Neural crest cell (in vitro differentiated cells): ENCODE results near the gene SLC17A2. TPM values are rescaled to one million over a fixed set of nuclear protein-coding genes. Genes with fewer than 3 reads are reported as not detected.
"Not testable (repeated sequence)": the region's sequence is repeated elsewhere in the genome, so short reads cannot be mapped to it uniquely, and the experiment has no call there.

Experiments
- DNase-seq: peaks from one replicate; pipeline ENCODE4 v3.0.0; 2021; ENCODE audit warnings: low read depth, mixed read lengths, low spot score
- H3K27ac Mint-ChIP-seq: one replicate; pipeline ENCODE4 v1.8.0; 2021; ENCODE audit warnings: mild to moderate bottlenecking, mixed read lengths; ENCODE audit not compliant: unreplicated experiment
- H3K27me3 Mint-ChIP-seq: 2 replicates; pipeline ENCODE4 v1.8.0; 2021; ENCODE audit warnings: low read depth, mild to moderate bottlenecking, mixed read lengths
- H3K36me3 Mint-ChIP-seq: 2 replicates; pipeline ENCODE4 v1.8.0; 2021; ENCODE audit warnings: low read depth, mild to moderate bottlenecking, mixed read lengths
- H3K4me1 Mint-ChIP-seq: 2 replicates; pipeline ENCODE4 v1.8.0; 2021; ENCODE audit warnings: mixed read lengths
- H3K4me3 Mint-ChIP-seq: one replicate; pipeline ENCODE4 v1.8.0; 2021; ENCODE audit warnings: mild to moderate bottlenecking, mixed read lengths
- H3K9me3 Mint-ChIP-seq: 2 replicates; pipeline ENCODE4 v1.8.0; 2021; ENCODE audit warnings: mixed read lengths
- CTCF ChIP-seq: fragments of 200-600 bp; sonication (generic); conservative IDR thresholded peaks from 2 replicates; pipeline ENCODE4 v1.5.0; 2021; ENCODE audit warnings: antibody characterized with exemption, mild to moderate bottlenecking
- total RNA-seq: library from RNA; stranded (reverse); gene quantifications from 2 replicates; pipeline ENCODE4 v1.2.1, GENCODE V29; 2021

Gene SLC17A2
- total RNA-seq, 1 donor from 2014 or later, result not detected

- no peaks in the 10 kb centered on the region for H3K4me1 Mint-ChIP-seq
- H3K4me3 Mint-ChIP-seq, result no peak overlapping the region
- H3K27me3 Mint-ChIP-seq, result no peaks in the 10 kb centered on the region
- peaks cover 12% of the 10 kb centered on the region for H3K9me3 Mint-ChIP-seq
- DNase-seq, result no peak
- H3K27ac Mint-ChIP-seq, result no peak overlapping the region
- H3K36me3 Mint-ChIP-seq, result peaks cover 2% of the 10 kb centered on the region
- TF ChIP-seq CTCF, result no peak
Observed at GRCh38 chr6:25950297-25950696, 19.8 kb upstream of the SLC17A2 start.

GRCh38 chr6:25949695-25950094, 19.2 kb upstream of the SLC17A2 start:
- H3K4me1 Mint-ChIP-seq, result no peaks in the 10 kb centered on the region
- no peak for DNase-seq
- H3K36me3 Mint-ChIP-seq, result peaks cover 2% of the 10 kb centered on the region
- peaks cover 14% of the 10 kb centered on the region for H3K9me3 Mint-ChIP-seq
- TF ChIP-seq CTCF, result no peak
- no peak overlapping the region for H3K4me3 Mint-ChIP-seq
- H3K27me3 Mint-ChIP-seq, result no peaks in the 10 kb centered on the region
- H3K27ac Mint-ChIP-seq, result no peak overlapping the region

GRCh38 chr6:25947492-25947891, 17.0 kb upstream of the SLC17A2 start:
- not testable (repeated sequence) for H3K36me3 Mint-ChIP-seq, DNase-seq, H3K4me3 Mint-ChIP-seq

GRCh38 chr6:25946631-25947030, 16.1 kb upstream of the SLC17A2 start:
- H3K4me1 Mint-ChIP-seq, result no peaks in the 10 kb centered on the region
- H3K27me3 Mint-ChIP-seq, result no peaks in the 10 kb centered on the region
- no peak overlapping the region for H3K4me3 Mint-ChIP-seq
- H3K36me3 Mint-ChIP-seq, result peaks cover 2% of the 10 kb centered on the region
- DNase-seq, result no peak
- no peak overlapping the region for H3K27ac Mint-ChIP-seq
- no peak for TF ChIP-seq CTCF
- peaks cover 11% of the 10 kb centered on the region for H3K9me3 Mint-ChIP-seq

More at GRCh38 chr6:25947492-25947891, 17.0 kb upstream of the SLC17A2 start:
- not testable (repeated sequence) for H3K27me3 Mint-ChIP-seq, H3K4me1 Mint-ChIP-seq, H3K27ac Mint-ChIP-seq
- H3K9me3 Mint-ChIP-seq, result peaks cover 11% of the 10 kb centered on the region

GRCh38 chr6:25945738-25946137, 15.2 kb upstream of the SLC17A2 start:
- not testable (repeated sequence) for H3K4me3 Mint-ChIP-seq, H3K27ac Mint-ChIP-seq, DNase-seq, H3K4me1 Mint-ChIP-seq, H3K36me3 Mint-ChIP-seq, H3K27me3 Mint-ChIP-seq
- peaks cover 11% of the 10 kb centered on the region for H3K9me3 Mint-ChIP-seq

GRCh38 chr6:25944688-25945574, 14.4 kb upstream of the SLC17A2 start:
- DNase-seq, result no peak
- H3K4me1 Mint-ChIP-seq, result no peaks in the 10 kb centered on the region
- H3K27me3 Mint-ChIP-seq, result no peaks in the 10 kb centered on the region
- TF ChIP-seq CTCF, result no peak
- H3K27ac Mint-ChIP-seq, result no peak overlapping the region
- no peaks in the 10 kb centered on the region for H3K36me3 Mint-ChIP-seq
- no peak overlapping the region for H3K4me3 Mint-ChIP-seq
- peaks cover 8% of the 10 kb centered on the region for H3K9me3 Mint-ChIP-seq
